Measurements from ENCODE around the gene AKR1C3.
"Not testable (repeated sequence)": the region's sequence is repeated elsewhere in the genome, so short reads cannot be mapped to it uniquely, and the experiment has no call there.

DNA sequence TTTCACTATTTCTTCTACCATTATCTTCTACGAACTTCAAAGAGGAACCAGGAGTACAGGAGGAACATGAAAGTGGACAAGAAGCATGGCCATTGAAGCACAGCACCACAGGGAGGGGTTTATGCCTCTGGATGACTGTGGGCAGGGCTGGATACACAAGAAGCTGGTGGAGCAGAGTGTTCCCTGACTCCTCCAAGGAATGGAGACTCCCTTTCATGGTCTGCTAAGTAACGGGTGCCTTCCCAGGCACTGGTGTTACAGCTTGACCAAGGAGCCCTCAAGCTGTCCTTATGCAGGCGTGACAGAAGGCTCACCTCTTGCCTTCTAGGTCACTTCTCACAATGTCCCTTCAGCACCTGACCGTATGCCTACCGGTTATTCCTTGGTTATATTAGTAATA lies 47.2 kb upstream of the AKR1C3 start:
- TF ChIP-seq POLR2A, POLR2AphosphoS5, EP300 (IDR thresholded peaks at IDR 0.05): not testable (repeated sequence)
- TF ChIP-seq, protein P1, sequence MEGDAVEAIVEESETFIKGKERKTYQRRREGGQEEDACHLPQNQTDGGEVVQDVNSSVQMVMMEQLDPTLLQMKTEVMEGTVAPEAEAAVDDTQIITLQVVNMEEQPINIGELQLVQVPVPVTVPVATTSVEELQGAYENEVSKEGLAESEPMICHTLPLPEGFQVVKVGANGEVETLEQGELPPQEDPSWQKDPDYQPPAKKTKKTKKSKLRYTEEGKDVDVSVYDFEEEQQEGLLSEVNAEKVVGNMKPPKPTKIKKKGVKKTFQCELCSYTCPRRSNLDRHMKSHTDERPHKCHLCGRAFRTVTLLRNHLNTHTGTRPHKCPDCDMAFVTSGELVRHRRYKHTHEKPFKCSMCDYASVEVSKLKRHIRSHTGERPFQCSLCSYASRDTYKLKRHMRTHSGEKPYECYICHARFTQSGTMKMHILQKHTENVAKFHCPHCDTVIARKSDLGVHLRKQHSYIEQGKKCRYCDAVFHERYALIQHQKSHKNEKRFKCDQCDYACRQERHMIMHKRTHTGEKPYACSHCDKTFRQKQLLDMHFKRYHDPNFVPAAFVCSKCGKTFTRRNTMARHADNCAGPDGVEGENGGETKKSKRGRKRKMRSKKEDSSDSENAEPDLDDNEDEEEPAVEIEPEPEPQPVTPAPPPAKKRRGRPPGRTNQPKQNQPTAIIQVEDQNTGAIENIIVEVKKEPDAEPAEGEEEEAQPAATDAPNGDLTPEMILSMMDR (IDR thresholded peaks at IDR 0.05) = not testable (repeated sequence)

Measured in sigmoid colon (tissue), 4 donors.